GM12864 (cell line): ENCODE results near the gene NAA50.

Source experiments
- DNase-seq: peaks from one replicate; pipeline ENCODE4 v3.0.0-alpha.2; 2011; ENCODE audit warnings: low read depth
- H3K4me3 ChIP-seq: 2 replicates; pipeline ENCODE4 v1.5.1; 2011; ENCODE audit warnings: mild to moderate bottlenecking, low read depth, low read length, control low read depth
- CTCF ChIP-seq: IDR thresholded peaks from 2 replicates; pipeline ENCODE4 v1.5.1; 2011; ENCODE audit warnings: low read depth, mild to moderate bottlenecking, moderate library complexity, low read length, control low read depth, inconsistent platforms; ENCODE audit errors: missing control alignments

The NAA50 gene

GRCh38 chr3:113690482-113690881, 55.6 kb downstream of the NAA50 start:
- TF ChIP-seq CTCF, result no peak
- H3K4me3 ChIP-seq, result no peak overlapping the region

GRCh38 chr3:113685956-113686721, 59.9 kb downstream of the NAA50 start:
- TF ChIP-seq CTCF, result no peak
- no peak for DNase-seq
- H3K4me3 ChIP-seq, result no peak overlapping the region

More at GRCh38 chr3:113690482-113690881, 55.6 kb downstream of the NAA50 start:
- DNase-seq, result no peak

- no peak for TF ChIP-seq CTCF
- H3K4me3 ChIP-seq, result no peak overlapping the region
- DNase-seq, result no peak
These were observed 60.9 kb downstream of the NAA50 start for GRCh38 chr3:113685124-113685523.

GRCh38 chr3:113684271-113684819, 61.7 kb downstream of the NAA50 start:
- H3K4me3 ChIP-seq, result no peak overlapping the region
- no peak for DNase-seq
- no peak for TF ChIP-seq CTCF

- TF ChIP-seq CTCF, result no peak
- DNase-seq, result no peak
- no peak overlapping the region for H3K4me3 ChIP-seq
These were observed 67.3 kb downstream of the NAA50 start for GRCh38 chr3:113678773-113679172.

GRCh38 chr3:113677737-113678136, 68.3 kb downstream of the NAA50 start:
- no peak for DNase-seq
- no peak overlapping the region for H3K4me3 ChIP-seq
- TF ChIP-seq CTCF, result no peak

GRCh38 chr3:113676261-113676660, 69.8 kb downstream of the NAA50 start:
- no peak overlapping the region for H3K4me3 ChIP-seq
- TF ChIP-seq CTCF, result no peak
- no peak for DNase-seq
